Measurements from ENCODE around the gene ABHD1. TPM values are rescaled to one million over a fixed set of nuclear protein-coding genes. Genes with fewer than 3 reads are reported as not detected.

ABHD1 gene
- total RNA-seq, 1 experiment from 2014 or later: 0.18 TPM

DNA sequence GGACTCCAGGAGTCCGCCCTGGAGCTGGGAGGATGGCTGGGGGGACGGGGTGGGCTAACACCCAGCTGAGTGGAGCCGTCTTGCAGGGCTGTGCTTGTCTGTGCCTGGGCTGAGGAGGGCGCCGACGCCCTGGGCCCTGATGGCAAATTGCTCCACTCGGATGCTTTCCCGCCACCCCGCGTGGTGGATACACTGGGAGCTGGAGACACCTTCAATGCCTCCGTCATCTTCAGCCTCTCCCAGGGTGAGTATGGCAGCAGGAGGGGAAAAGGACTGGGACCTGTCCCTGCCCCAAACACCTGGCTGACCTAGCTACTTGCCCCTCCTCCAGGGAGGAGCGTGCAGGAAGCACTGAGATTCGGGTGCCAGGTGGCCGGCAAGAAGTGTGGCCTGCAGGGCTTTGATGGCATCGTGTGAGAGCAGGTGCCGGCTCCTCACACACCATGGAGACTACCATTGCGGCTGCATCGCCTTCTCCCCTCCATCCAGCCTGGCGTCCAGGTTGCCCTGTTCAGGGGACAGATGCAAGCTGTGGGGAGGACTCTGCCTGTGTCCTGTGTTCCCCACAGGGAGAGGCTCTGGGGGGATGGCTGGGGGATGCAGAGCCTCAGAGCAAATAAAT lies 24.2 kb upstream of the ABHD1 start:
- Histone ChIP-seq H3K4me1 (peaks cover 7% of the 10 kb centered on the region), H3K36me3 (ENCODE audit: control insufficient read depth, insufficient read depth, low read length) (no peaks in the 10 kb centered on the region), H3K4me3 (ENCODE audit: low read depth, low read length) (no peak overlapping the region), H3K9me3 (no peaks in the 10 kb centered on the region), H3K27me3 (replicated peaks; ENCODE audit: control insufficient read depth, insufficient read depth, low read length) (no peaks in the 10 kb centered on the region)
- H3K4me1 Mint-ChIP-seq (ENCODE audit: low read depth, unreplicated experiment): peaks cover under 1% of the 10 kb centered on the region
- no TSS peak for BruUV-seq (replicated peaks)
- no peak overlapping the region for H3K27ac Mint-ChIP-seq (ENCODE audit: unreplicated experiment)
- no peaks in the 10 kb centered on the region for H3K36me3 Mint-ChIP-seq (ENCODE audit: insufficient read depth, unreplicated experiment)
- intact Hi-C loops (cut with micrococcal nuclease; ENCODE audit: unreplicated experiment): loop anchor here (2.0 to 10.0 kb wide), 3 partner anchors 35 to 185 kb away; partner anchors contain the start of genes ATRAID, PREB, SLC5A6 and TRIM54
- no peak overlapping the region for H3K4me3 Mint-ChIP-seq (ENCODE audit: unreplicated experiment)
- no peak for DNase-seq
- ChIA-PET POLR2A (interaction anchor here (0.5 kb wide), 1 partner anchor 95 kb away, joined by 3 read pairs; no protein-coding TSS in a partner anchor), CTCF (interaction anchor here (0.7 to 5.6 kb wide), 5 partner anchors 12 to 203 kb away, joined by 3 to 43 read pairs (median 4); no protein-coding TSS in a partner anchor)
- H3K27me3 Mint-ChIP-seq (ENCODE audit: insufficient read depth, unreplicated experiment): no peaks in the 10 kb centered on the region
- H3K9me3 Mint-ChIP-seq (ENCODE audit: unreplicated experiment): no peaks in the 10 kb centered on the region
- TF ChIP-seq, protein P1, sequence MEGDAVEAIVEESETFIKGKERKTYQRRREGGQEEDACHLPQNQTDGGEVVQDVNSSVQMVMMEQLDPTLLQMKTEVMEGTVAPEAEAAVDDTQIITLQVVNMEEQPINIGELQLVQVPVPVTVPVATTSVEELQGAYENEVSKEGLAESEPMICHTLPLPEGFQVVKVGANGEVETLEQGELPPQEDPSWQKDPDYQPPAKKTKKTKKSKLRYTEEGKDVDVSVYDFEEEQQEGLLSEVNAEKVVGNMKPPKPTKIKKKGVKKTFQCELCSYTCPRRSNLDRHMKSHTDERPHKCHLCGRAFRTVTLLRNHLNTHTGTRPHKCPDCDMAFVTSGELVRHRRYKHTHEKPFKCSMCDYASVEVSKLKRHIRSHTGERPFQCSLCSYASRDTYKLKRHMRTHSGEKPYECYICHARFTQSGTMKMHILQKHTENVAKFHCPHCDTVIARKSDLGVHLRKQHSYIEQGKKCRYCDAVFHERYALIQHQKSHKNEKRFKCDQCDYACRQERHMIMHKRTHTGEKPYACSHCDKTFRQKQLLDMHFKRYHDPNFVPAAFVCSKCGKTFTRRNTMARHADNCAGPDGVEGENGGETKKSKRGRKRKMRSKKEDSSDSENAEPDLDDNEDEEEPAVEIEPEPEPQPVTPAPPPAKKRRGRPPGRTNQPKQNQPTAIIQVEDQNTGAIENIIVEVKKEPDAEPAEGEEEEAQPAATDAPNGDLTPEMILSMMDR (IDR thresholded peaks at IDR 0.05; ENCODE audit: insufficient read depth in 1 of 2, low read depth in 1 of 2, low read length in 1 of 2, severe bottlenecking in 1 of 2, unreplicated experiment in 1 of 2): no peak

DNA sequence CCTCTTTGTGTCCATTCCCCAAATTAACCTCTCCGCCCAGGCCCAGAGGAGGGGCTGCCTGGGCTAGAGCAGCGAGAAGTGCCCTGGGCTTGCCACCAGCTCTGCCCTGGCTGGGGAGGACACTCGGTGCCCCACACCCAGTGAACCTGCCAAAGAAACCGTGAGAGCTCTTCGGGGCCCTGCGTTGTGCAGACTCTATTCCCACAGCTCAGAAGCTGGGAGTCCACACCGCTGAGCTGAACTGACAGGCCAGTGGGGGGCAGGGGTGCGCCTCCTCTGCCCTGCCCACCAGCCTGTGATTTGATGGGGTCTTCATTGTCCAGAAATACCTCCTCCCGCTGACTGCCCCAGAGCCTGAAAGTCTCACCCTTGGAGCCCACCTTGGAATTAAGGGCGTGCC lies 23.6 kb upstream of the ABHD1 start:
- TF ChIP-seq, protein P1 (IDR thresholded peaks at IDR 0.05; ENCODE audit: insufficient read depth in 1 of 2, low read depth in 1 of 2, low read length in 1 of 2, severe bottlenecking in 1 of 2, unreplicated experiment in 1 of 2): no peak
- ChIA-PET POLR2A (no interaction called here), CTCF (interaction anchor here (1.0 to 5.6 kb wide), 4 partner anchors 11 to 91 kb away, joined by 3 to 43 read pairs (median 4); no protein-coding TSS in a partner anchor)
- H3K36me3 Mint-ChIP-seq (ENCODE audit: insufficient read depth, unreplicated experiment): no peaks in the 10 kb centered on the region
- no peaks in the 10 kb centered on the region for H3K9me3 Mint-ChIP-seq (ENCODE audit: unreplicated experiment)
- Histone ChIP-seq H3K4me3 (ENCODE audit: low read depth, low read length) (no peak overlapping the region), H3K27me3 (replicated peaks; ENCODE audit: control insufficient read depth, insufficient read depth, low read length) (no peaks in the 10 kb centered on the region), H3K36me3 (ENCODE audit: control insufficient read depth, insufficient read depth, low read length) (no peaks in the 10 kb centered on the region), H3K4me1 (peaks cover 7% of the 10 kb centered on the region), H3K9me3 (no peaks in the 10 kb centered on the region)
- no peak overlapping the region for H3K27ac Mint-ChIP-seq (ENCODE audit: unreplicated experiment)
- DNase-seq: no peak
- H3K4me3 Mint-ChIP-seq (ENCODE audit: unreplicated experiment): no peak overlapping the region
- no peaks in the 10 kb centered on the region for H3K27me3 Mint-ChIP-seq (ENCODE audit: insufficient read depth, unreplicated experiment)
- no peaks in the 10 kb centered on the region for H3K4me1 Mint-ChIP-seq (ENCODE audit: low read depth, unreplicated experiment)
- no TSS peak for BruUV-seq (replicated peaks)
- intact Hi-C loops (cut with micrococcal nuclease; ENCODE audit: unreplicated experiment): no loop called here

DNA sequence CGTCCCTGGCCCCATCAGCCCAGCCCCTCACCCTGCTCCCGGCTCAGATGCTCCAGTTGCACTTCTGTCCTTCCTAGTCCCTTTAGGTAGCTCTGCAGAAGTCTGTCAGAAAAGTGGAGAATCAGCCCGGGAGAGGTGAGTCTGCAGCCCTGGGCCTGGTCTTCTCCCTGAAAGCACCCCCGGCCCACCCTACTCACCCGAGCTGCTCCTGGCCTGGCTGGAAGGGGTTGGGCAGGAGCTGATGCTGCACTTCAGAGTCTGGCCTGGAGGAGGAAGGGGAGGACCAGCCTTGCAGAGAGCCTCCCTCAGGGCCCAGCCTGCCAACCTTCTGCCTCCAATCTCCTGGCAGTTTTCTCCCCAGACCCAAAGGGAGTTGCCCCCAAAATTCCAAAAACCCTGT lies 21.3 kb upstream of the ABHD1 start:
- H3K9me3 ChIP-seq: no peaks in the 10 kb centered on the region
- intact Hi-C loops (cut with micrococcal nuclease; ENCODE audit: unreplicated experiment): no loop called here
- Mint-ChIP-seq H3K27ac (ENCODE audit: unreplicated experiment) (no peak overlapping the region), H3K36me3 (ENCODE audit: insufficient read depth, unreplicated experiment) (no peaks in the 10 kb centered on the region), H3K4me1 (ENCODE audit: low read depth, unreplicated experiment) (no peaks in the 10 kb centered on the region), H3K4me3 (ENCODE audit: unreplicated experiment) (no peak overlapping the region), H3K27me3 (ENCODE audit: insufficient read depth, unreplicated experiment) (no peaks in the 10 kb centered on the region), H3K9me3 (ENCODE audit: unreplicated experiment) (no peaks in the 10 kb centered on the region)
- BruUV-seq (replicated peaks): no TSS peak
- no peaks in the 10 kb centered on the region for H3K36me3 ChIP-seq (ENCODE audit: control insufficient read depth, insufficient read depth, low read length)
- no peaks in the 10 kb centered on the region for H3K27me3 ChIP-seq (replicated peaks; ENCODE audit: control insufficient read depth, insufficient read depth, low read length)
- DNase-seq: no peak
- no peaks in the 10 kb centered on the region for H3K4me1 ChIP-seq
- no peak overlapping the region for H3K4me3 ChIP-seq (ENCODE audit: low read depth, low read length)
- POLR2A ChIA-PET: no interaction called here
- TF ChIP-seq, protein P1 (IDR thresholded peaks at IDR 0.05; ENCODE audit: insufficient read depth in 1 of 2, low read depth in 1 of 2, low read length in 1 of 2, severe bottlenecking in 1 of 2, unreplicated experiment in 1 of 2): no peak
- CTCF ChIA-PET: interaction anchor here (1.8 kb wide), 1 partner anchor 89 kb away, joined by 7 read pairs; no protein-coding TSS in a partner anchor

Measured in Caco-2 (cell line).